ENCODE measurements around the gene ENO2.

DNA sequence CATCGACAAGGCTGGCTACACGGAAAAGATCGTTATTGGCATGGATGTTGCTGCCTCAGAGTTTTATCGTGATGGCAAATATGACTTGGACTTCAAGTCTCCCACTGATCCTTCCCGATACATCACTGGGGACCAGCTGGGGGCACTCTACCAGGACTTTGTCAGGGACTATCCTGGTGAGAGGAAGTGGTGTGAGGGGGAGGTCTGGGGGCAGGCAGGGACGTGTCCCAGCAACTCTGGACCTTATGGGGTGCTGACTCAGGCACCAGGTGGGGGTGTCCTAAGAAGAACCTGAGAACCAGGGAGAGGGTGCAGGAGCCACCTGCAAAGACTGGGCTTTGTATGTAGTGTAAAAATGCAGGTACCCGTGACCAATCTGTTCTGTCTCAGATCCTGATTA, 5.2 kb downstream of the ENO2 start:
- TF ChIP-seq EZH2 (IDR thresholded peaks at IDR 0.05; ENCODE audit: borderline replicate concordance, low read length): no peak
- TF ChIP-seq, protein P1, sequence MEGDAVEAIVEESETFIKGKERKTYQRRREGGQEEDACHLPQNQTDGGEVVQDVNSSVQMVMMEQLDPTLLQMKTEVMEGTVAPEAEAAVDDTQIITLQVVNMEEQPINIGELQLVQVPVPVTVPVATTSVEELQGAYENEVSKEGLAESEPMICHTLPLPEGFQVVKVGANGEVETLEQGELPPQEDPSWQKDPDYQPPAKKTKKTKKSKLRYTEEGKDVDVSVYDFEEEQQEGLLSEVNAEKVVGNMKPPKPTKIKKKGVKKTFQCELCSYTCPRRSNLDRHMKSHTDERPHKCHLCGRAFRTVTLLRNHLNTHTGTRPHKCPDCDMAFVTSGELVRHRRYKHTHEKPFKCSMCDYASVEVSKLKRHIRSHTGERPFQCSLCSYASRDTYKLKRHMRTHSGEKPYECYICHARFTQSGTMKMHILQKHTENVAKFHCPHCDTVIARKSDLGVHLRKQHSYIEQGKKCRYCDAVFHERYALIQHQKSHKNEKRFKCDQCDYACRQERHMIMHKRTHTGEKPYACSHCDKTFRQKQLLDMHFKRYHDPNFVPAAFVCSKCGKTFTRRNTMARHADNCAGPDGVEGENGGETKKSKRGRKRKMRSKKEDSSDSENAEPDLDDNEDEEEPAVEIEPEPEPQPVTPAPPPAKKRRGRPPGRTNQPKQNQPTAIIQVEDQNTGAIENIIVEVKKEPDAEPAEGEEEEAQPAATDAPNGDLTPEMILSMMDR (IDR thresholded peaks at IDR 0.05; ENCODE audit: low read length): no peak
